Body of pancreas (tissue), 4 donors: Measurements from ENCODE around the gene MRPL51. TPM values are rescaled to one million over a fixed set of nuclear protein-coding genes. Genes with fewer than 3 reads are reported as not detected.
"Not testable (repeated sequence)": the region's sequence is repeated elsewhere in the genome, so short reads cannot be mapped to it uniquely, and the experiment has no call there.

ENCODE experiments used
- ATAC-seq: fragments of 150-250 bp; one replicate; pipeline ENCODE4 v1.9.1; 2016
- DNase-seq, 4 donors: peaks; one replicate each; pipeline ENCODE4 v3.0.0-alpha.2; 2019
- H3K27ac ChIP-seq, 4 donors: fragments of 200-600 bp; sonication (generic); 1 replicate in 3 of 4; 2 replicates in 1 of 4; pipeline versions ENCODE4 v1.5.1 to v1.6.1; 2016 to 2019; ENCODE audit warnings: mild to moderate bottlenecking in 1 of 4, mixed read lengths in 1 of 4, moderate library complexity in 1 of 4
- H3K27me3 ChIP-seq, 2 donors: fragments of 200-600 bp; sonication (generic); one replicate each; pipeline ENCODE4 v1.6.0; 2016; ENCODE audit warnings: mild to moderate bottlenecking in 1 of 2
- H3K36me3 ChIP-seq, 2 donors: fragments of 200-600 bp; sonication (generic); replicated peaks in 1 of 2; 2 replicates each; pipeline ENCODE4 v1.5.1; 2016; ENCODE audit warnings: low read depth in 2 of 2; ENCODE audit not compliant: insufficient read depth in 1 of 2
- H3K4me1 ChIP-seq: fragments of 200-600 bp; sonication (generic); one replicate; pipeline ENCODE4 v1.6.0; 2016
- H3K4me3 ChIP-seq, 2 donors: fragments of 200-600 bp; sonication (generic); 1 replicate in 1 of 2; 2 replicates in 1 of 2; pipeline ENCODE4 v1.5.1; 2016 to 2019
- H3K9me3 ChIP-seq, 3 donors: fragments of 200-600 bp; sonication (generic); 1 replicate in 2 of 3; 2 replicates in 1 of 3; pipeline ENCODE4 v1.5.1; 2016
- CTCF ChIP-seq, 7 experiments: fragments of 450-650 bp in 4 of 7; fragments of 200-600 bp in 3 of 7; sonication (generic) in 3 of 7; IDR thresholded peaks; one replicate each; pipeline ENCODE4 v1.5.1; 2016 to 2019; ENCODE audit warnings: antibody characterized with exemption in 7 of 7
- POLR2A ChIP-seq, 3 donors: fragments of 450-650 bp; IDR thresholded peaks; one replicate each; pipeline ENCODE4 v1.6.1; 2016; ENCODE audit warnings: antibody characterized with exemption in 3 of 3, mild to moderate bottlenecking in 2 of 3
- whole genome bisulfite sequencing, 2 donors: methylation state at CpG; one replicate each; pipeline ENCODE4 v1.1.5; 2017; 5-methylcytosine and 5-hydroxymethylcytosine counted together
- intact Hi-C: fragments of 100-400 bp; cut with DNase I; formaldehyde crosslinking; loops from one replicate; pipeline ENCODE4 v1.15.1; 2023
- total RNA-seq, 2 donors: library from RNA; depleted of rRNA; stranded (reverse); fragments of >200 nt; gene quantifications; one replicate each; pipeline ENCODE4 v1.1.0, GENCODE V29; 2016

The MRPL51 gene
- total RNA-seq, 2 donors from 2014 or later, result 23.6 to 25.1 TPM

GRCh38 chr12:6537580-6538419 is 44.7 kb upstream of the MRPL51 start:
- intact Hi-C loops, H3K9me3 ChIP-seq, H3K4me3 ChIP-seq, ATAC-seq, H3K27me3 ChIP-seq: not testable (repeated sequence)
- Histone ChIP-seq H3K36me3 (peaks cover 0 to 17% of the 10 kb centered on the region in 2 donors), H3K27ac (peak overlapping the region in 3 of 4 donors; percentile 61 to 91 (median 73)), H3K4me1 (peaks cover 34% of the 10 kb centered on the region)
- 31 to 44% methylated on average over 9 to 17 of the region's 17 CpGs for WGBS, 2 donors
- DNase-seq, result peak; percentile 85 to 87 (median 86)
- peak in 1 of 3 donors; percentile 17 for TF ChIP-seq POLR2A (IDR thresholded peaks at IDR 0.05)
- peak; percentile 77 to 89 (median 86) for TF ChIP-seq CTCF (IDR thresholded peaks at IDR 0.05)

GRCh38 chr12:6536894-6537579 is 44.0 kb upstream of the MRPL51 start:
- Histone ChIP-seq H3K9me3 (no peaks in the 10 kb centered on the region), H3K36me3 (peaks cover 0 to 17% of the 10 kb centered on the region in 2 donors), H3K4me1 (peaks cover 41% of the 10 kb centered on the region), H3K4me3 (no peak overlapping the region), H3K27me3 (no peaks in the 10 kb centered on the region), H3K27ac (peak overlapping the region in 3 of 4 donors; percentile 61 to 91 (median 73))
- ATAC-seq, result no peak
- TF ChIP-seq POLR2A (IDR thresholded peaks at IDR 0.05) (no peak), CTCF (IDR thresholded peaks at IDR 0.05) (no peak)
- WGBS, 2 donors, result 74 to 78% methylated on average over 13 to 18 of the region's 19 CpGs
- intact Hi-C loops, result no loop called here
- no peak for DNase-seq

GRCh38 chr12:6535960-6536847 is 43.1 kb upstream of the MRPL51 start:
- WGBS, 2 donors, result 68 to 75% methylated on average over 8 to 9 of the region's 10 CpGs
- H3K9me3 ChIP-seq, result no peaks in the 10 kb centered on the region
- peaks cover 0 to 17% of the 10 kb centered on the region in 2 donors for H3K36me3 ChIP-seq
- peaks cover 44% of the 10 kb centered on the region for H3K4me1 ChIP-seq
- H3K27me3 ChIP-seq, result no peaks in the 10 kb centered on the region
- H3K27ac ChIP-seq, result peak overlapping the region in 3 of 4 donors; percentile 80 to 95 (median 91)
- TF ChIP-seq CTCF (IDR thresholded peaks at IDR 0.05), result no peak
- TF ChIP-seq POLR2A (IDR thresholded peaks at IDR 0.05), result no peak
- intact Hi-C loops, result no loop called here
- ATAC-seq (no peak), DNase-seq (no peak)
- no peak overlapping the region for H3K4me3 ChIP-seq

GRCh38 chr12:6535697-6535946 is 42.6 kb upstream of the MRPL51 start:
- intact Hi-C loops, result no loop called here
- H3K27me3 ChIP-seq, result no peaks in the 10 kb centered on the region
- DNase-seq (no peak), ATAC-seq (no peak)
- H3K4me3 ChIP-seq, result peak overlapping the region in 1 of 2 donors; percentile 91
- TF ChIP-seq POLR2A (IDR thresholded peaks at IDR 0.05) (no peak), CTCF (IDR thresholded peaks at IDR 0.05) (no peak)
- peaks cover 44% of the 10 kb centered on the region for H3K4me1 ChIP-seq
- H3K36me3 ChIP-seq, result peaks cover 0 to 21% of the 10 kb centered on the region in 2 donors
- H3K9me3 ChIP-seq, result no peaks in the 10 kb centered on the region
- 11 to 20% methylated on average over 3 to 6 of the region's 6 CpGs for WGBS, 2 donors
- peak overlapping the region; percentile 79 to 95 (median 86) for H3K27ac ChIP-seq
